SJSA1 (cell line): ENCODE results near the gene NIM1K. TPM values are rescaled to one million over a fixed set of nuclear protein-coding genes. Genes with fewer than 3 reads are reported as not detected.
A peak's percentile ranks its signal among the peaks of the same experiment; 100 is the strongest.
"Not testable (repeated sequence)": the region's sequence is repeated elsewhere in the genome, so short reads cannot be mapped to it uniquely, and the experiment has no call there.

ENCODE experiments used
- DNase-seq, 2 experiments: peaks; one replicate each; pipeline ENCODE4 v3.0.0-alpha.2; 2015 to 2020; ENCODE audit warnings: low spot score in 2 of 2, low read depth in 1 of 2
- H3K27ac ChIP-seq: fragments of 250-450 bp; sonication (Bioruptor Pico); 2 replicates; pipeline ENCODE4 v1.5.1; 2020; ENCODE audit warnings: mild to moderate bottlenecking, moderate library complexity
- H3K27me3 ChIP-seq: fragments of 250-450 bp; sonication (Bioruptor Pico); replicated peaks from 2 replicates; pipeline ENCODE4 v1.5.1; 2020; ENCODE audit warnings: mild to moderate bottlenecking, moderate library complexity
- H3K36me3 ChIP-seq: fragments of 250-450 bp; sonication (Bioruptor Pico); 2 replicates; pipeline ENCODE4 v1.5.1; 2020; ENCODE audit warnings: mild to moderate bottlenecking
- H3K4me1 ChIP-seq: fragments of 250-450 bp; sonication (Bioruptor Pico); replicated peaks from 2 replicates; pipeline ENCODE4 v1.6.1; 2021; ENCODE audit warnings: mild to moderate bottlenecking
- H3K4me3 ChIP-seq: fragments of 250-450 bp; sonication (Bioruptor Pico); 2 replicates; pipeline ENCODE4 v1.5.1; 2020; ENCODE audit warnings: mild to moderate bottlenecking
- H3K9me3 ChIP-seq: fragments of 250-450 bp; sonication (Bioruptor Pico); replicated peaks from 2 replicates; pipeline ENCODE4 v1.5.1; 2020; ENCODE audit warnings: mild to moderate bottlenecking
- total RNA-seq: library from RNA; depleted of rRNA; stranded (reverse); fragments of >200 nt; shearing (Covaris generic); gene quantifications from 2 replicates; pipeline ENCODE4 v1.2.3, GENCODE V29; 2014

Gene NIM1K
- total RNA-seq, 1 experiment from 2014 or later: 0.18 TPM

GRCh38 chr5:43309637-43310036 is 117.6 kb downstream of the NIM1K start:
- no peak overlapping the region for H3K27ac ChIP-seq

GRCh38 chr5:43312076-43312661 is 120.1 kb downstream of the NIM1K start:
- Histone ChIP-seq H3K27me3 (no peaks in the 10 kb centered on the region), H3K9me3 (no peaks in the 10 kb centered on the region), H3K36me3 (no peaks in the 10 kb centered on the region), H3K4me3 (peak overlapping the region; percentile 66), H3K4me1 (peaks cover 16% of the 10 kb centered on the region), H3K27ac (no peak overlapping the region)
- no peak for DNase-seq

More at GRCh38 chr5:43309637-43310036, 117.6 kb downstream of the NIM1K start:
- Histone ChIP-seq H3K9me3 (no peaks in the 10 kb centered on the region), H3K4me3 (no peak overlapping the region), H3K4me1 (peaks cover 13% of the 10 kb centered on the region), H3K36me3 (no peaks in the 10 kb centered on the region), H3K27me3 (no peaks in the 10 kb centered on the region)
- DNase-seq: no peak

GRCh38 chr5:43312699-43313034 is 120.6 kb downstream of the NIM1K start:
- DNase-seq: no peak
- H3K4me1 ChIP-seq: peaks cover 16% of the 10 kb centered on the region
- peak overlapping the region; percentile 66 for H3K4me3 ChIP-seq
- H3K36me3 ChIP-seq: no peaks in the 10 kb centered on the region
- H3K27me3 ChIP-seq: no peaks in the 10 kb centered on the region
- H3K9me3 ChIP-seq: no peaks in the 10 kb centered on the region
- peak overlapping the region; percentile 61 for H3K27ac ChIP-seq

GRCh38 chr5:43313035-43313853 is 121.2 kb downstream of the NIM1K start, which contains the start of gene HMGCS1:
TSS of gene HMGCS1 (minus strand) at chr5:43313412. CDS start at chr5:43298965, 14,447 bp downstream.
- peaks cover 16% of the 10 kb centered on the region for H3K4me1 ChIP-seq
- DNase-seq: peak; percentile 99
- no peaks in the 10 kb centered on the region for H3K36me3 ChIP-seq
- H3K27ac ChIP-seq: peak within 1 kb of the TSS; percentile 66
- H3K9me3 ChIP-seq: no peaks in the 10 kb centered on the region
- no peaks in the 10 kb centered on the region for H3K27me3 ChIP-seq
- H3K4me3 ChIP-seq: peak within 1 kb of the TSS; percentile 66

- Histone ChIP-seq H3K4me1 (peaks cover 16% of the 10 kb centered on the region), H3K4me3 (peak overlapping the region; percentile 66), H3K36me3 (no peaks in the 10 kb centered on the region), H3K27me3 (no peaks in the 10 kb centered on the region), H3K27ac (peak overlapping the region; percentile 66), H3K9me3 (no peaks in the 10 kb centered on the region)
- DNase-seq: no peak
Measured at GRCh38 chr5:43313854-43314457, 121.9 kb downstream of the NIM1K start.

GRCh38 chr5:43314724-43315123 is 122.7 kb downstream of the NIM1K start:
- no peak overlapping the region for H3K27ac ChIP-seq
- peaks cover 16% of the 10 kb centered on the region for H3K4me1 ChIP-seq
- DNase-seq: no peak
- H3K36me3 ChIP-seq: no peaks in the 10 kb centered on the region
- no peaks in the 10 kb centered on the region for H3K9me3 ChIP-seq
- no peak overlapping the region for H3K4me3 ChIP-seq
- H3K27me3 ChIP-seq: no peaks in the 10 kb centered on the region

GRCh38 chr5:43315263-43315662 is 123.2 kb downstream of the NIM1K start:
- Histone ChIP-seq H3K27ac (no peak overlapping the region), H3K4me3 (no peak overlapping the region), H3K4me1 (peaks cover 16% of the 10 kb centered on the region), H3K9me3 (no peaks in the 10 kb centered on the region), H3K27me3 (no peaks in the 10 kb centered on the region), H3K36me3 (no peaks in the 10 kb centered on the region)
- DNase-seq: no peak

GRCh38 chr5:43315682-43316081 is 123.7 kb downstream of the NIM1K start:
- no peak overlapping the region for H3K27ac ChIP-seq
- DNase-seq: no peak
- no peaks in the 10 kb centered on the region for H3K27me3 ChIP-seq
- H3K9me3 ChIP-seq: no peaks in the 10 kb centered on the region
- no peaks in the 10 kb centered on the region for H3K36me3 ChIP-seq
- H3K4me3 ChIP-seq: no peak overlapping the region
- H3K4me1 ChIP-seq: peaks cover 16% of the 10 kb centered on the region

- H3K4me1 ChIP-seq: peaks cover 16% of the 10 kb centered on the region
- no peaks in the 10 kb centered on the region for H3K36me3 ChIP-seq
- no peak for DNase-seq
- H3K27ac ChIP-seq: no peak overlapping the region
- no peak overlapping the region for H3K4me3 ChIP-seq
- no peaks in the 10 kb centered on the region for H3K9me3 ChIP-seq
- H3K27me3 ChIP-seq: no peaks in the 10 kb centered on the region
Measured at GRCh38 chr5:43316421-43316820, 124.4 kb downstream of the NIM1K start.

GRCh38 chr5:43320846-43321245 is 128.8 kb downstream of the NIM1K start:
- no peaks in the 10 kb centered on the region for H3K36me3 ChIP-seq
- no peak for DNase-seq

GRCh38 chr5:43323488-43323887 is 131.5 kb downstream of the NIM1K start:
- not testable (repeated sequence) for H3K36me3 ChIP-seq, H3K9me3 ChIP-seq, DNase-seq, H3K27me3 ChIP-seq, H3K27ac ChIP-seq, H3K4me1 ChIP-seq, H3K4me3 ChIP-seq

More at GRCh38 chr5:43320846-43321245, 128.8 kb downstream of the NIM1K start:
- H3K27ac ChIP-seq: no peak overlapping the region
- no peaks in the 10 kb centered on the region for H3K4me1 ChIP-seq
- no peaks in the 10 kb centered on the region for H3K27me3 ChIP-seq
- H3K4me3 ChIP-seq: no peak overlapping the region
- H3K9me3 ChIP-seq: no peaks in the 10 kb centered on the region

GRCh38 chr5:43325624-43326023 is 133.6 kb downstream of the NIM1K start:
- H3K4me3 ChIP-seq, H3K4me1 ChIP-seq, H3K27ac ChIP-seq, H3K36me3 ChIP-seq, DNase-seq, H3K27me3 ChIP-seq, H3K9me3 ChIP-seq: not testable (repeated sequence)
